SK-N-SH treated with all-trans-retinoic acid at 6 μM for 48 hours (cell line): ENCODE measurements around the gene ENTREP3.
"Not testable (repeated sequence)": the region's sequence is repeated elsewhere in the genome, so short reads cannot be mapped to it uniquely, and the experiment has no call there.

Source experiments
- ATAC-seq: fragments of 200-7000 bp; cut with Tn5 transposase; 3 replicates; pipeline ENCODE4 v1.9.1; 2020; ENCODE audit warnings: mild to moderate bottlenecking, moderate library complexity
- ARNTL ChIP-seq: fragments of 450-650 bp; formaldehyde crosslinking; IDR thresholded peaks from 2 replicates; pipeline ENCODE4 v1.5.0; 2020; ENCODE audit warnings: low read depth, mild to moderate bottlenecking, moderate library complexity, borderline replicate concordance
- BACH2 ChIP-seq: fragments of 250-450 bp; sonication (Bioruptor Pico); IDR thresholded peaks from 2 replicates; pipeline ENCODE4 v1.9.0; 2021; ENCODE audit warnings: mild to moderate bottlenecking, borderline replicate concordance
- CREB5 ChIP-seq: fragments of 250-450 bp; sonication (Bioruptor Pico); IDR thresholded peaks from 2 replicates; pipeline ENCODE4 v1.5.1; 2020; ENCODE audit warnings: low read depth, mild to moderate bottlenecking, moderate library complexity
- CSDC2 ChIP-seq: fragments of 250-450 bp; sonication (Bioruptor Pico); IDR thresholded peaks from 2 replicates; pipeline ENCODE4 v1.5.0; 2020; ENCODE audit warnings: mild to moderate bottlenecking, moderate library complexity
- CSRNP3 ChIP-seq: fragments of 250-450 bp; sonication (Bioruptor Pico); IDR thresholded peaks from 2 replicates; pipeline ENCODE4 v1.5.1; 2021; ENCODE audit warnings: mild to moderate bottlenecking, moderate library complexity
- ESRRG ChIP-seq: fragments of 250-450 bp; sonication (Bioruptor Pico); IDR thresholded peaks from 2 replicates; pipeline ENCODE4 v1.6.1; 2021; ENCODE audit warnings: mild to moderate bottlenecking
- GLIS3 ChIP-seq: fragments of 250-450 bp; sonication (Bioruptor Pico); IDR thresholded peaks from 2 replicates; pipeline ENCODE4 v1.5.0; 2020; ENCODE audit warnings: mild to moderate bottlenecking, moderate library complexity
- ISL1 ChIP-seq: fragments of 250-450 bp; sonication (Bioruptor Pico); IDR thresholded peaks from 2 replicates; pipeline ENCODE4 v2.1.2; 2022; ENCODE audit warnings: mild to moderate bottlenecking, moderate library complexity
- OSR1 ChIP-seq: fragments of 250-450 bp; sonication (Bioruptor Pico); IDR thresholded peaks from 2 replicates; pipeline ENCODE4 v1.8.0; 2022; ENCODE audit warnings: moderate library complexity, mild to moderate bottlenecking, inconsistent platforms
- POU6F1 ChIP-seq: fragments of 250-450 bp; sonication (Bioruptor Pico); IDR thresholded peaks from 2 replicates; pipeline ENCODE4 v1.8.0; 2021; ENCODE audit warnings: low read depth, mild to moderate bottlenecking, moderate library complexity, borderline replicate concordance
- PPARA ChIP-seq: fragments of 250-450 bp; sonication (Bioruptor Pico); IDR thresholded peaks from 2 replicates; pipeline ENCODE4 v1.5.0; 2020; ENCODE audit warnings: mild to moderate bottlenecking, borderline replicate concordance
- RARB ChIP-seq: fragments of 250-450 bp; sonication (Bioruptor Pico); IDR thresholded peaks from 2 replicates; pipeline ENCODE4 v1.8.0; 2021; ENCODE audit warnings: mild to moderate bottlenecking, moderate library complexity
- SNAI2 ChIP-seq: fragments of 250-450 bp; sonication (Bioruptor Pico); IDR thresholded peaks from 2 replicates; pipeline ENCODE4 v1.5.0; 2020; ENCODE audit warnings: mild to moderate bottlenecking, moderate library complexity
- TCF4 ChIP-seq: fragments of 250-450 bp; sonication (Bioruptor Pico); IDR thresholded peaks from 2 replicates; pipeline ENCODE4 v1.8.0; 2021; ENCODE audit warnings: mild to moderate bottlenecking, moderate library complexity, borderline replicate concordance
- TOX ChIP-seq: fragments of 250-450 bp; sonication (Bioruptor Pico); IDR thresholded peaks from 2 replicates; pipeline ENCODE4 v1.8.0; 2021; ENCODE audit warnings: mild to moderate bottlenecking, moderate library complexity, borderline replicate concordance
- TSHZ2 ChIP-seq: fragments of 250-450 bp; sonication (Bioruptor Pico); IDR thresholded peaks from 2 replicates; pipeline ENCODE4 v1.5.0; 2020; ENCODE audit warnings: mild to moderate bottlenecking, moderate library complexity
- ZC3H10 ChIP-seq: fragments of 250-450 bp; sonication (Bioruptor Pico); IDR thresholded peaks from 2 replicates; pipeline ENCODE4 v1.5.1; 2021; ENCODE audit warnings: mild to moderate bottlenecking, moderate library complexity
- ZFP3 ChIP-seq: fragments of 250-450 bp; sonication (Bioruptor Pico); IDR thresholded peaks from 2 replicates; pipeline ENCODE4 v1.5.0; 2020; ENCODE audit warnings: mild to moderate bottlenecking, moderate library complexity
- ZFP30 ChIP-seq: fragments of 450-650 bp; formaldehyde crosslinking; IDR thresholded peaks from 2 replicates; pipeline ENCODE4 v1.5.0; 2022; ENCODE audit warnings: mild to moderate bottlenecking, moderate library complexity
- ZNF565 ChIP-seq: fragments of 450-650 bp; formaldehyde crosslinking; conservative IDR thresholded peaks from 2 replicates; pipeline ENCODE4 v1.5.0; 2020; ENCODE audit warnings: low read depth, mild to moderate bottlenecking, moderate library complexity
- ZNF70 ChIP-seq: fragments of 450-650 bp; formaldehyde crosslinking; IDR thresholded peaks from 2 replicates; pipeline ENCODE4 v1.5.0; 2020; ENCODE audit warnings: mild to moderate bottlenecking, moderate library complexity
- ZNF8 ChIP-seq: fragments of 450-650 bp; formaldehyde crosslinking; IDR thresholded peaks from 2 replicates; pipeline ENCODE4 v1.5.0; 2020; ENCODE audit warnings: mild to moderate bottlenecking, moderate library complexity

The ENTREP3 gene

GRCh38 chr1:155293086-155293749 is 37.9 kb upstream of the ENTREP3 start:
- TF ChIP-seq OSR1 (CRISPR knock-in tag) (no peak), POU6F1 (CRISPR knock-in tag) (no peak), RARB (CRISPR knock-in tag) (no peak), ARNTL (CRISPR knock-in tag) (no peak), TSHZ2 (CRISPR knock-in tag) (no peak), ZNF565 (CRISPR knock-in tag) (no peak), ZFP30 (CRISPR knock-in tag) (no peak), TOX (CRISPR knock-in tag) (no peak), ISL1 (CRISPR knock-in tag) (no peak), CSDC2 (CRISPR knock-in tag) (no peak), CSRNP3 (CRISPR knock-in tag) (no peak), CREB5 (CRISPR knock-in tag) (no peak), ZNF8 (CRISPR knock-in tag) (no peak), PPARA (CRISPR knock-in tag) (no peak), SNAI2 (CRISPR knock-in tag) (no peak), ESRRG (no peak), GLIS3 (no peak), ZFP3 (no peak), ZC3H10 (CRISPR knock-in tag) (no peak)
- ATAC-seq, result no peak; the same call in 2 of the 3 replicates

- not testable (repeated sequence) for ATAC-seq
Measured at GRCh38 chr1:155291006-155291405, 35.7 kb upstream of the ENTREP3 start.

- no peak for ATAC-seq
- TF ChIP-seq POU6F1 (CRISPR knock-in tag) (no peak), ISL1 (CRISPR knock-in tag) (no peak), BACH2 (no peak), TSHZ2 (CRISPR knock-in tag) (no peak), CSRNP3 (CRISPR knock-in tag) (no peak), TCF4 (CRISPR knock-in tag) (no peak), ZC3H10 (CRISPR knock-in tag) (no peak), ZNF70 (no peak), OSR1 (CRISPR knock-in tag) (no peak), ESRRG (no peak)
Measured at GRCh38 chr1:155287987-155288543, 32.8 kb upstream of the ENTREP3 start.
